ENCODE results near the gene TET3.
A peak's percentile ranks its signal among the peaks of the same experiment; 100 is the strongest.

TET3 gene

GRCh38 chr2:74026687-74027241 lies 42.1 kb downstream of the TET3 start:
- Histone ChIP-seq H3K4me2 (ENCODE audit: low read length) (peak overlapping the region; percentile 73), H3K4me3 (ENCODE audit: low read length) (peak overlapping the region; percentile 58), H3K9ac (ENCODE audit: low read length) (no peak overlapping the region; the same call in 1 of the 2 replicates), H3K79me2 (ENCODE audit: low read length) (peaks cover 99% of the 10 kb centered on the region), H4K20me1 (ENCODE audit: insufficient read depth, low read length) (peaks cover 58% of the 10 kb centered on the region), H3K9me3 (ENCODE audit: insufficient read depth, low read length) (no peaks in the 10 kb centered on the region), H2AFZ (ENCODE audit: low read depth, low read length) (no peak overlapping the region), H3K27me3 (ENCODE audit: low read depth, low read length) (no peaks in the 10 kb centered on the region), H3K36me3 (replicated peaks; ENCODE audit: low read depth, low read length) (peaks cover 12% of the 10 kb centered on the region), H3K27ac (ENCODE audit: low read length) (peak overlapping the region; percentile 74), H3K4me1 (ENCODE audit: low read length) (peaks cover 74% of the 10 kb centered on the region)
- no peak for TF ChIP-seq EZH2phosphoT487 (IDR thresholded peaks at IDR 0.05; ENCODE audit: low read depth)
- TF ChIP-seq CTCF (IDR thresholded peaks at IDR 0.05; ENCODE audit: low read depth, low read length): no peak

- H3K4me3 ChIP-seq (ENCODE audit: low read length): no peak overlapping the region
- H3K9me3 ChIP-seq (ENCODE audit: insufficient read depth, low read length): no peaks in the 10 kb centered on the region
- H3K4me1 ChIP-seq (ENCODE audit: low read length): peaks cover 81% of the 10 kb centered on the region
- H3K79me2 ChIP-seq (ENCODE audit: low read length): peaks cover 99% of the 10 kb centered on the region
- peaks cover 12% of the 10 kb centered on the region for H3K36me3 ChIP-seq (replicated peaks; ENCODE audit: low read depth, low read length)
- H2AFZ ChIP-seq (ENCODE audit: low read depth, low read length): no peak overlapping the region
- no peak for TF ChIP-seq CTCF (IDR thresholded peaks at IDR 0.05; ENCODE audit: low read depth, low read length)
- no peak for TF ChIP-seq EZH2phosphoT487 (IDR thresholded peaks at IDR 0.05; ENCODE audit: low read depth)
- peaks cover 51% of the 10 kb centered on the region for H4K20me1 ChIP-seq (ENCODE audit: insufficient read depth, low read length)
- H3K27me3 ChIP-seq (ENCODE audit: low read depth, low read length): no peaks in the 10 kb centered on the region
- no peak overlapping the region for H3K4me2 ChIP-seq (ENCODE audit: low read length)
- no peak overlapping the region for H3K27ac ChIP-seq (ENCODE audit: low read length)
- no peak overlapping the region for H3K9ac ChIP-seq (ENCODE audit: low read length)
Observed at GRCh38 chr2:74027496-74027895, 42.8 kb downstream of the TET3 start.

GRCh38 chr2:74028290-74028689 lies 43.6 kb downstream of the TET3 start:
- Histone ChIP-seq H3K27me3 (ENCODE audit: low read depth, low read length) (no peaks in the 10 kb centered on the region), H2AFZ (ENCODE audit: low read depth, low read length) (no peak overlapping the region), H4K20me1 (ENCODE audit: insufficient read depth, low read length) (peaks cover 47% of the 10 kb centered on the region), H3K4me3 (ENCODE audit: low read length) (no peak overlapping the region), H3K9ac (ENCODE audit: low read length) (no peak overlapping the region), H3K4me1 (ENCODE audit: low read length) (peaks cover 87% of the 10 kb centered on the region), H3K27ac (ENCODE audit: low read length) (no peak overlapping the region), H3K4me2 (ENCODE audit: low read length) (peak overlapping the region; percentile 82; the same call in 1 of the 2 replicates), H3K36me3 (replicated peaks; ENCODE audit: low read depth, low read length) (peaks cover 12% of the 10 kb centered on the region), H3K79me2 (ENCODE audit: low read length) (peaks cover 99% of the 10 kb centered on the region), H3K9me3 (ENCODE audit: insufficient read depth, low read length) (no peaks in the 10 kb centered on the region)
- no peak for TF ChIP-seq EZH2phosphoT487 (IDR thresholded peaks at IDR 0.05; ENCODE audit: low read depth)
- no peak for TF ChIP-seq CTCF (IDR thresholded peaks at IDR 0.05; ENCODE audit: low read depth, low read length)

GRCh38 chr2:74028741-74029140 lies 44.0 kb downstream of the TET3 start:
- peak overlapping the region; percentile 2; the same call in 1 of the 2 replicates for H3K9ac ChIP-seq (ENCODE audit: low read length)
- peaks cover 99% of the 10 kb centered on the region for H3K79me2 ChIP-seq (ENCODE audit: low read length)
- H3K27ac ChIP-seq (ENCODE audit: low read length): peak overlapping the region; percentile 90
- no peaks in the 10 kb centered on the region for H3K27me3 ChIP-seq (ENCODE audit: low read depth, low read length)
- peak overlapping the region; percentile 65; the same call in 1 of the 2 replicates for H3K4me3 ChIP-seq (ENCODE audit: low read length)
- peaks cover 92% of the 10 kb centered on the region for H3K4me1 ChIP-seq (ENCODE audit: low read length)
- peak overlapping the region; percentile 82 for H3K4me2 ChIP-seq (ENCODE audit: low read length)
- peaks cover 45% of the 10 kb centered on the region for H4K20me1 ChIP-seq (ENCODE audit: insufficient read depth, low read length)
- peaks cover 12% of the 10 kb centered on the region for H3K36me3 ChIP-seq (replicated peaks; ENCODE audit: low read depth, low read length)
- TF ChIP-seq EZH2phosphoT487 (IDR thresholded peaks at IDR 0.05; ENCODE audit: low read depth) (no peak), CTCF (IDR thresholded peaks at IDR 0.05; ENCODE audit: low read depth, low read length) (no peak)
- H3K9me3 ChIP-seq (ENCODE audit: insufficient read depth, low read length): no peaks in the 10 kb centered on the region
- no peak overlapping the region for H2AFZ ChIP-seq (ENCODE audit: low read depth, low read length)

Measured in OCI-LY3 (cell line).